ENCODE measurements around the gene RECQL.
A peak's percentile ranks its signal among the peaks of the same experiment; 100 is the strongest.

Gene RECQL

DNA sequence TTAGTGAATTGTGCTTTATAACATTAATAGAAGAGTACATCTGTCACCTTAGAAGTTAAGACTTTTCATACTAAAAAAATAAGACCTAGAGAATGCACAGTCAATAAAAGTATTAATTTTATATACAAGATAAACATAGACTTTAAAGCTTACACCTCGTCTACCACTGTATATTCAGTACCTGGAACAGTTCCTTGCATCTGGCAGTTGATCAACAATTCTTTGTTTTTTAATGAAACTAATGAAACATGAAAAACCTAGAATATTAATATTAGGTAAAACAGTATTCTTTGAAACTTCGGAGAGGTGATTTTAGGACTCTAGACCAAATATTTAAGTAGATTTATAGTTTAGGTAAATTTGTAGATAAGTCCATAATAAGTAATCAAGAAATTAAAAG, 4.5 kb upstream of the RECQL start:
- H3K4me1 ChIP-seq (ENCODE audit: control insufficient read depth, insufficient read depth, low read length): no peaks in the 10 kb centered on the region; the same call in none of the 2 replicates
- H3K9me3 ChIP-seq (ENCODE audit: control insufficient read depth, insufficient read depth, low read length): no peaks in the 10 kb centered on the region
- H3K36me3 ChIP-seq (ENCODE audit: control insufficient read depth, insufficient read depth, low read length): no peaks in the 10 kb centered on the region
- H3K27me3 ChIP-seq (ENCODE audit: control insufficient read depth, insufficient read depth, low read length): no peaks in the 10 kb centered on the region
- H3K4me3 ChIP-seq (ENCODE audit: low read length): no peak overlapping the region
- WGBS (ENCODE audit: insufficient coverage, insufficient read length): 100% methylated on average over 1 of the region's 2 CpGs
- H3K27ac ChIP-seq (ENCODE audit: low read length): no peak overlapping the region
- DNase-seq (ENCODE audit: low read depth, low spot score): no peak

DNA sequence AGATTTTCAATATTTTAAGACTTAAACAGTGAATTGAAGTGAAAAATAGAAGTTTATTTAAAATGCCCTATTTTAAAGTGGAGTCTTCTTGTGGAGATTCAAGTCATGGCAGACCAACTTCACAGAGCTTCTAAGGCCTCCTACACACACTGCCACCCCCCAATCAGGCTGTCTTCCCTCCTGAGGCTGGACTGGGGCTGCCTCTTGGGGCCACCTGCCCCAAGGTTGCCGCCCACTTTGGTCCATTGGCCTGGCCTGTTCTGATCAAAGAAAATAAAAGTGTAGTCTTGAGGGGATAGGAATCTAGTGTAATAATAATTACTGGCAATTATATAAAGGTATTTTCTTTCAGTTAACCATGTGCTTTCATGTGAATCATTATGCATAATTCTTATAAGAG, 1.4 kb upstream of the RECQL start:
- H3K9me3 ChIP-seq (ENCODE audit: control insufficient read depth, insufficient read depth, low read length): no peaks in the 10 kb centered on the region
- H3K27ac ChIP-seq (ENCODE audit: low read length): no peak overlapping the region
- H3K4me3 ChIP-seq (ENCODE audit: low read length): no peak overlapping the region
- H3K27me3 ChIP-seq (ENCODE audit: control insufficient read depth, insufficient read depth, low read length): no peaks in the 10 kb centered on the region
- no peak for DNase-seq (ENCODE audit: low read depth, low spot score)
- no peaks in the 10 kb centered on the region for H3K36me3 ChIP-seq (ENCODE audit: control insufficient read depth, insufficient read depth, low read length)
- WGBS (ENCODE audit: insufficient coverage, insufficient read length): no CpG with 5 or more reads among the region's 1 CpG
- H3K4me1 ChIP-seq (ENCODE audit: control insufficient read depth, insufficient read depth, low read length): no peaks in the 10 kb centered on the region; the same call in none of the 2 replicates

DNA sequence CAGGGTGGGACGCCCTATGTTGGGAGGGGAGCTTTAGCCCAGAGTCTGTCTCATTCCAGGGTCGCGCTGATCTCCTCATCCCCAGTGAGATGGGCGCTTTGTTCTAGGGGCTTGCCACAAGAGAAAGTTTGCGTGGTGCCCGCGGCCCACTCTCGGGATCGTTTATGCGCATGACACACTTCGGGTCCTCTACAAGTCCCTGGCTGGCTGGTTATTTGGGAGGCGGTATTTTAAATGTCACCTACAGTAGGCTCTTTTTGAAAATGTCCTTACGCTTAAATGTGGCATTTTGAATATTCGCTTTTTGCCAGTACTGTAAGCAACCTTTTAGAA, 695 bp upstream of the RECQL start:
- no peak overlapping the region for H3K27ac ChIP-seq (ENCODE audit: low read length)
- no peaks in the 10 kb centered on the region; the same call in none of the 2 replicates for H3K4me1 ChIP-seq (ENCODE audit: control insufficient read depth, insufficient read depth, low read length)
- peak overlapping the region; percentile 82; the same call in 1 of the 2 replicates for H3K4me3 ChIP-seq (ENCODE audit: low read length)
- 0 out of 2 replicates have a peak, but pooled peaks cover under 1% of the 10 kb centered on the region for H3K36me3 ChIP-seq (ENCODE audit: control insufficient read depth, insufficient read depth, low read length)
- H3K27me3 ChIP-seq (ENCODE audit: control insufficient read depth, insufficient read depth, low read length): no peaks in the 10 kb centered on the region
- no peak for DNase-seq (ENCODE audit: low read depth, low spot score)
- H3K9me3 ChIP-seq (ENCODE audit: control insufficient read depth, insufficient read depth, low read length): no peaks in the 10 kb centered on the region
- no CpG with 5 or more reads among the region's 14 CpGs for WGBS (ENCODE audit: insufficient coverage, insufficient read length)

DNA sequence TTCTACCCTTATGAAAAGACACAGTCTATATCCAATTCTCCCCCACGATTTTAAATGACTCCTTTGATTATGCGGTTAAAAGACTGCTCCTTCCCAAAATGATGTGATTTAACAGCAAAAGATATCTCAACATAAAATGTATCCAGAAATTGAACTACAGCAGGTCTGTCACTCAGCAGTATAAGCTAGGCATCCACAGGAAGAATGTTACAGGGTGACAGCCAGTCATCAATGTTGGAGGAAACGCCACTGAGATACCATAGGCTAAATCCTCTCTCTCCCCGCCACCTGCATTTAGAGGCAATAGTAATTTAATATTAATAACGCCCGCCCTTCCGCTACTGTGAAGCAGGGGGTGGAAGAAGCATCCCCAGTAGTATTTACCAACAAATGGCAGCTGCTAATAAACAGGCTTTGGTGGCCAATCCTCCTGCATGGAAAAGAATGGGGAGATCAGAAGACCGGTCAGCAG, 613 bp downstream of the RECQL start:
- no peaks in the 10 kb centered on the region for H3K9me3 ChIP-seq (ENCODE audit: control insufficient read depth, insufficient read depth, low read length)
- peak overlapping the region; percentile 82; the same call in 1 of the 2 replicates for H3K4me3 ChIP-seq (ENCODE audit: low read length)
- no peaks in the 10 kb centered on the region for H3K27me3 ChIP-seq (ENCODE audit: control insufficient read depth, insufficient read depth, low read length)
- WGBS (ENCODE audit: insufficient coverage, insufficient read length): no CpG with 5 or more reads among the region's 8 CpGs
- H3K27ac ChIP-seq (ENCODE audit: low read length): no peak overlapping the region
- H3K36me3 ChIP-seq (ENCODE audit: control insufficient read depth, insufficient read depth, low read length): 0 out of 2 replicates have a peak, but pooled peaks cover 2% of the 10 kb centered on the region
- no peaks in the 10 kb centered on the region; the same call in none of the 2 replicates for H3K4me1 ChIP-seq (ENCODE audit: control insufficient read depth, insufficient read depth, low read length)
- no peak for DNase-seq (ENCODE audit: low read depth, low spot score)

DNA sequence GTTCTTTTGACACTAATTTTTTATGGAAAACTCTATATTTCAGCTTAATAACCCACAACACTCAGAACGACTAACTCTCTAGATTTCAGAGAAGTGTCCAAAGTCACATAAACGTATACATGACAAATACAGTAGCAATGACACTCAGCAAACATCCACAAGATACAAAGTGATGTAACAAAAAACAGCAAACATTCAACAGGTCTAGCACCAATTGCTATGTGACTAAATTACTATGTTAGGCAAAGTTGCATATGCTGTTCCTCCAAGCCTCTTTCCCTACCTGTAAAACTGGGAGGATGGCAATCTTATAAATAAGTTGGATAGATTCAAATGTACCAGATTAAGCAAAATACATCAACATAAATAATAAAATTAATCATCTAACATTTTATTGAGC, 1.7 kb downstream of the RECQL start:
- DNase-seq (ENCODE audit: low read depth, low spot score): no peak
- H3K4me3 ChIP-seq (ENCODE audit: low read length): no peak overlapping the region
- no peak overlapping the region for H3K27ac ChIP-seq (ENCODE audit: low read length)
- no CpG with 5 or more reads among the region's 2 CpGs for WGBS (ENCODE audit: insufficient coverage, insufficient read length)
- H3K4me1 ChIP-seq (ENCODE audit: control insufficient read depth, insufficient read depth, low read length): no peaks in the 10 kb centered on the region; the same call in none of the 2 replicates
- H3K36me3 ChIP-seq (ENCODE audit: control insufficient read depth, insufficient read depth, low read length): peaks cover 6% of the 10 kb centered on the region; the same call in 1 of the 2 replicates
- H3K9me3 ChIP-seq (ENCODE audit: control insufficient read depth, insufficient read depth, low read length): no peaks in the 10 kb centered on the region
- H3K27me3 ChIP-seq (ENCODE audit: control insufficient read depth, insufficient read depth, low read length): no peaks in the 10 kb centered on the region

DNA sequence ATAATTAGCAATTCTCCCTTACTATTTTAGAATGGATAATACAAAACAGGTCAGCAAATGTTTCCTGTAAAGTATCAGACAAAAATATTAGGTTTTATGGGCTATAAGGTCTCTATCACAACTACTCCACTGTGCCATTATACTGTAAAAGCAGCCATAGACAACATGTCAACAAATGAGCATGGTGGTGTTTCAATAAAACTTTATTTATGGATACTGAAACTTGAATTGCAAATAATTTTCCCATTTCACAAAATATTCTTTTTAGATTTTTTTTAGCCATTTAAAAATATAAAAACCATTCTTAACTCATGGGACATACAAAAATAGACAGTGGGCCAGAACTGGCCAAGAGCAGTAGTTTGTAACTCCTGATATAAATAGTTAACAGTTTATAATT, 15.4 kb downstream of the RECQL start:
- no peaks in the 10 kb centered on the region for H3K36me3 ChIP-seq (ENCODE audit: control insufficient read depth, insufficient read depth, low read length)

DNA sequence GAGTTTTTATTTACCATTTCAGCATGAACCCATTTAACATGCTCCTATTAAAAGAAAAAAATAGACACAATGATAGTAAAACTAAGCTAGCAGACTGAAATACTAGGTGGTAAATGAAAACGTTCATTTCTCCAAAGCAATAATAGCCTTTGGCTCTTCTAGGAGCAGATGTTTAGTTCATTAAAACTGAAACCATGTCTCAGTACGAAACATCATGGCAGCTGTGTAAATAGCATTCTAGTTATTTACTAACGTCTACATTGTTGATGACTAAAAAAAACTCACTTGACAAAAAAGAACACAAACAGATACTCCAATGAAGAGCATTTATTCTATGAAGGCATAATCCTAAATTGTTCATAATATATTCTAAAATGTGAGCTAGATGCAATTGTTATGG, 17.9 kb downstream of the RECQL start:
- Histone ChIP-seq H3K4me3 (ENCODE audit: low read length) (no peak overlapping the region), H3K36me3 (ENCODE audit: control insufficient read depth, insufficient read depth, low read length) (no peaks in the 10 kb centered on the region), H3K27me3 (ENCODE audit: control insufficient read depth, insufficient read depth, low read length) (no peaks in the 10 kb centered on the region), H3K27ac (ENCODE audit: low read length) (no peak overlapping the region), H3K9me3 (ENCODE audit: control insufficient read depth, insufficient read depth, low read length) (no peaks in the 10 kb centered on the region), H3K4me1 (ENCODE audit: control insufficient read depth, insufficient read depth, low read length) (no peaks in the 10 kb centered on the region)
- no peak for DNase-seq (ENCODE audit: low read depth, low spot score)
- no CpG with 5 or more reads among the region's 3 CpGs for WGBS (ENCODE audit: insufficient coverage, insufficient read length)

More for the DNA sequence above, 15.4 kb downstream of the RECQL start:
- DNase-seq (ENCODE audit: low read depth, low spot score): no peak
- Histone ChIP-seq H3K9me3 (ENCODE audit: control insufficient read depth, insufficient read depth, low read length) (no peaks in the 10 kb centered on the region), H3K27ac (ENCODE audit: low read length) (no peak overlapping the region), H3K27me3 (ENCODE audit: control insufficient read depth, insufficient read depth, low read length) (no peaks in the 10 kb centered on the region), H3K4me3 (ENCODE audit: low read length) (no peak overlapping the region), H3K4me1 (ENCODE audit: control insufficient read depth, insufficient read depth, low read length) (no peaks in the 10 kb centered on the region)

DNA sequence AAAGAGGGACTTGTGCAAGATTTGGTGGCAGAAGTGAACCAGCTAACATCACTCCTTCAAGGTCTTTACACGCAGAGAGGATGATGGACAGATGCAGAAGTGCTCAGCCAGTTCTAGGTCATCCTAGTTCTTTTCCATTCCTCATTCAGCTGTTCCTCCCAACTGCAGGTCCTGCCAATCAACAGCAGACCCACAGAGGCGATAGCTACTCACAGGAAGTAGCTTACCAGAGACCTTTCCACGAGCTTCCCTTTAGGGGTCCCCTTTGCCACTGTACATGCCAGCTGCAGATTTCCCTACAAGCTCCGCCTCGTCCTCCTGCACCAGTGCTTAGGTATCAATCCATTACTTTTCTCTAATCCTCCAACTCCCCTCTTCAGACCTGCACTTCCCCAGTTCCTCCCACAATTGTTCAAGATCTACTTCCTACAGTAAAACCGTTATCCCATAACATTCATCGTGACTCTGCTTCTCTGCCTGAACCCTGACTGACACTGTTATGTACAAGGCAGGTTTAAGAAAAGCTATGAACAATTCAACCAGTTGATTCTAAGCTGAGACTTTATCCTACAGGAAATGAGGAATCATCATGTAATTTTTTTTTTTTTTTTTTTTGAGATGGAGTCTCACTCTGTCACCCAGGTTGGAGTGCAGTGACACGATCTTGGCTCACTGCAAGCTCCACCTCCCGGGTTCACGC, 22.5 kb downstream of the RECQL start:
- H3K36me3 ChIP-seq (ENCODE audit: control insufficient read depth, insufficient read depth, low read length): no peaks in the 10 kb centered on the region
- DNase-seq (ENCODE audit: low read depth, low spot score): no peak
- no CpG with 5 or more reads among the region's 10 CpGs for WGBS (ENCODE audit: insufficient coverage, insufficient read length)
- no peaks in the 10 kb centered on the region for H3K27me3 ChIP-seq (ENCODE audit: control insufficient read depth, insufficient read depth, low read length)
- H3K4me1 ChIP-seq (ENCODE audit: control insufficient read depth, insufficient read depth, low read length): no peaks in the 10 kb centered on the region
- H3K27ac ChIP-seq (ENCODE audit: low read length): no peak overlapping the region
- H3K9me3 ChIP-seq (ENCODE audit: control insufficient read depth, insufficient read depth, low read length): no peaks in the 10 kb centered on the region
- no peak overlapping the region for H3K4me3 ChIP-seq (ENCODE audit: low read length)

DNA sequence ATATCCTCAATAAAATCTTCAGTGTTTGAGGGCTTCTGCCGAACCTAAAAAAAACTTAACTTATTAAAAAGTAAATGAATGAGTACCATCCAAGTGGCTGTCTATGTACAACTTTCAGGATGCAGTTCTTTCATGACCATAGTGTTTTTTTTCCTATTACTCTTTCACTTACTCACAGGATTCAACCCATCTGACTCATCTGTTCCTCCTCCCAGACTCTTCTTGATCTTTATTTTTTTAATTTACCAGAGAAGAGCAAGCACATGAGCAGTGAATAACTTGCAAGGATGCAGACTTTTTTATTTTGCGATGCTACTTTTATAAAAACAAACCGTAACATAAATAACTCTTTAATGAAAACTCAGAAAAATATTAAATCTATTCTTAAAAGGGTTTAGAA, 24.5 kb downstream of the RECQL start:
- Histone ChIP-seq H3K9me3 (ENCODE audit: control insufficient read depth, insufficient read depth, low read length) (no peaks in the 10 kb centered on the region), H3K4me3 (ENCODE audit: low read length) (no peak overlapping the region), H3K4me1 (ENCODE audit: control insufficient read depth, insufficient read depth, low read length) (no peaks in the 10 kb centered on the region), H3K27ac (ENCODE audit: low read length) (no peak overlapping the region), H3K36me3 (ENCODE audit: control insufficient read depth, insufficient read depth, low read length) (peaks cover 3% of the 10 kb centered on the region; the same call in 1 of the 2 replicates), H3K27me3 (ENCODE audit: control insufficient read depth, insufficient read depth, low read length) (no peaks in the 10 kb centered on the region)
- WGBS (ENCODE audit: insufficient coverage, insufficient read length): 100% methylated on average over 2 of the region's 3 CpGs
- no peak for DNase-seq (ENCODE audit: low read depth, low spot score)

DNA sequence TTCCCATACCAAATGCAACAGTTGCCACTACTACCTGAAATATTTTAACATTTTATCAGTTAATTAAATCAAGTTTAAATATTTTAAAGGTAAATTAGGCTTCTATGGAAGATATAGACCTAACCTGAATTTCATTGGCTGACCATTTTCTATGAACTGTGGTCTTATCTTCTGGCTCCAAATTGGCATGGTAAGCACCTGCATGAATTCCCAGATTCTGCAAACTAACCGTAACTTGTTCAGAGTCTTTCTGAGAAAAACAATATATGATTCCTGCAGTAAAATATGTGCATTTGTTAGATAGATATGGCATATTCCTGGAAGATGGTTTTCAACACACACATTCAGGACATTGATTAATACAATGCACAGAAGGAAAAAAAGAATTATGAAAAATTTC, 25.9 kb downstream of the RECQL start:
- Histone ChIP-seq H3K4me3 (ENCODE audit: low read length) (no peak overlapping the region), H3K27ac (ENCODE audit: low read length) (no peak overlapping the region), H3K4me1 (ENCODE audit: control insufficient read depth, insufficient read depth, low read length) (no peaks in the 10 kb centered on the region), H3K9me3 (ENCODE audit: control insufficient read depth, insufficient read depth, low read length) (no peaks in the 10 kb centered on the region), H3K36me3 (ENCODE audit: control insufficient read depth, insufficient read depth, low read length) (peaks cover 3% of the 10 kb centered on the region; the same call in 1 of the 2 replicates), H3K27me3 (ENCODE audit: control insufficient read depth, insufficient read depth, low read length) (no peaks in the 10 kb centered on the region)
- no CpG with 5 or more reads among the region's 1 CpG for WGBS (ENCODE audit: insufficient coverage, insufficient read length)
- no peak for DNase-seq (ENCODE audit: low read depth, low spot score)

All from iPS DF 6.9 (cell line).